Measurements from ENCODE around the gene PRAMEF4. TPM values are rescaled to one million over a fixed set of nuclear protein-coding genes. Genes with fewer than 3 reads are reported as not detected.
"Not testable (repeated sequence)": the region's sequence is repeated elsewhere in the genome, so short reads cannot be mapped to it uniquely, and the experiment has no call there.

The PRAMEF4 gene
- total RNA-seq, 1 experiment from 2014 or later = not detected

DNA sequence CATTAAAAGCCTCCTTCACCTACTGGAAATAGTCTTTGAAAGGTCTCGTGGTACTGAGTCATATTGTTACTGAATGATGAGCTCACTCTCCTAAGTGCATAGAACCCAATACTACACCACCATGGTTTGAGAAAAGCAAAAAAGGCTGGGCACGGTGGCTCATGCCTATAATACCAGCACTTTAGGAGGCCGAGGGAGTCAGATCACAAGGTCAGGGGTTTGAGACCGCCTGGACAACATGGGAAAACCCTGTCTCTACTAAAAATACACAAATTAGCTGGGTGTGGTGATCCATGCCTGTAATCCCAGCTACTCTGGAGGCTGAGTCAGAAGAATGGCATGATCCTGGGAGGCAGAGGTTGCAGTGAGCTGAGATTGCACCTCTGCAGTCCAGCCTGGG, 34.2 kb downstream of the PRAMEF4 start:
- no peak for TF ChIP-seq NFYB (CRISPR knock-in tag; conservative IDR thresholded peaks at IDR 0.05; ENCODE audit: low read depth)
- TF ChIP-seq JAZF1 (CRISPR knock-in tag; IDR thresholded peaks at IDR 0.05) = no peak
- no peak for TF ChIP-seq NR2C2 (CRISPR knock-in tag; IDR thresholded peaks at IDR 0.05)
- ChIA-PET POLR2A (no interaction called here), CTCF (no interaction called here)
- Mint-ChIP-seq H3K4me3 (no peak overlapping the region), H3K27me3 (ENCODE audit: low read depth) (peaks cover 21% of the 10 kb centered on the region), H3K36me3 (peaks cover 78% of the 10 kb centered on the region), H3K27ac (no peak overlapping the region), H3K4me1 (no peaks in the 10 kb centered on the region), H3K9me3 (peaks cover 87% of the 10 kb centered on the region)
- DNase-seq (ENCODE audit: low spot score) (no peak), ATAC-seq (no peak)

DNA sequence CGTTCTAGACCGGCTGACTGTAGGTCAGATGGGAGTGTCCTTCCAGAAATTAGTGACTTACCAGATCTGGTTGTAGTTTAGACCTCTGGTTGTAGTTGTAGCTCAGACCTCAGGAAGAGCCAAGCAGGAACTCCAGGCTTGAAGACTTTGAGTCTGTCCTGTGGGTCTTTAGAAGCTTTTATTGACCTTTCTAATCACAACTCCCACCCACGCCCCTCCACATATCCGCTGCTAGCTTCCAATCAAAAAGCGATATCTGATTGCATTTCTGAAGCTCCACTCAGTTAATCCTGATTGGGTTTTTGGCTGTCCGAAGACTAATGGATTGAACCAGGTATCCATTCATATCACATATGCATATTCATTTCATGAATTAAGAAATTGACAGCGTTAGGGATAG, 37.4 kb downstream of the PRAMEF4 start, which contains the start of gene HNRNPCL1:
TSS of gene HNRNPCL1 (minus strand) at position 101 of the 400 bp plus-strand sequence. CDS start 431 bp downstream, outside the sequence.
- DNase-seq (ENCODE audit: low spot score); POLR2A ChIA-PET; H3K4me1 Mint-ChIP-seq; H3K4me3 Mint-ChIP-seq; H3K27ac Mint-ChIP-seq; CTCF ChIA-PET; ATAC-seq: not testable (repeated sequence)
- H3K27me3 Mint-ChIP-seq (ENCODE audit: low read depth) = peaks cover 15% of the 10 kb centered on the region
- peaks cover 61% of the 10 kb centered on the region for H3K36me3 Mint-ChIP-seq
- H3K9me3 Mint-ChIP-seq = peaks cover 79% of the 10 kb centered on the region

DNA sequence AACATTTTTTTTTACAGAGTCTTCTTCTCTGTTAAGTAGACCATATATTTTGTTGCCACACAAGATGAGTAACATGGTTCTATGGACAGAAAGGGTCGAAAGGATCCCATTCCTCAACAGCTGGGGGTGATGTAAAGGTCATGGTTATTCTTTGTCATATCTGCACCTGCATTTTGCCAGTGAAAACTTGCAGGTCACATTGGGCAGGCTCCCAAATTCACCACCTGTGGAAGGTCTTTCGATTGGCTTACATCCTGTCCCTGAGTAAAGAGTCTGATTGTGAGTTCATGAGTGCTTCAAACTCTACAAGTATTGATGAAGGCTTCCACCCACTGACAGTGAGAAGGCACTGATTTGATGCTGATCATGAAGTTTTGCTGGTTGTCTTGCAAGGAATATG, 52.8 kb downstream of the PRAMEF4 start:
- H3K27ac Mint-ChIP-seq; H3K27me3 Mint-ChIP-seq (ENCODE audit: low read depth); POLR2A ChIA-PET; H3K4me1 Mint-ChIP-seq; CTCF ChIA-PET; ATAC-seq; H3K4me3 Mint-ChIP-seq; DNase-seq (ENCODE audit: low spot score): not testable (repeated sequence)
- H3K9me3 Mint-ChIP-seq = peaks cover 47% of the 10 kb centered on the region
- peaks cover 42% of the 10 kb centered on the region for H3K36me3 Mint-ChIP-seq

DNA sequence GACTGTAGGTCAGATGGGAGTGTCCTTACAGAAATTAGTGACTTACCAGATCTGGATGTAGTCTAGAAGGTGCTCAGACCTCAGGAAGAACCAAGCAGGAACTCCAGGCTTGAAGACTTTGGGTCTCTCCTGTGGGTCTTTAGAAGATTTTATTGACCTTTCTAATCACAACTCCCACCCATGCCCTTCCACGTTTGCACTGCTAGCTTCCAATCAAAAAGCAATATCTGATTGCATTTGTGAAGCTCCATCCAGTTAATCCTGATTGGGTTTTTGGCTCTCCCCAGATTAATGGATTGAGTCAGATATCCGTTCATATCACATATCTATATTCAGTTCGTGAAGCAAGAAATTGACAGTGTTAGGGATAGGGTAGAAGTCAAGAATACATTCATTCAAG, 54.7 kb downstream of the PRAMEF4 start, which contains the start of gene PRAMEF11:
TSS of gene PRAMEF11 (minus strand) at position 101 of the 400 bp plus-strand sequence. CDS start 2,621 bp downstream, outside the sequence.
- H3K27ac Mint-ChIP-seq; ATAC-seq; H3K4me3 Mint-ChIP-seq; DNase-seq (ENCODE audit: low spot score); CTCF ChIA-PET; POLR2A ChIA-PET; H3K27me3 Mint-ChIP-seq (ENCODE audit: low read depth); H3K4me1 Mint-ChIP-seq: not testable (repeated sequence)
- H3K36me3 Mint-ChIP-seq = peaks cover 41% of the 10 kb centered on the region
- H3K9me3 Mint-ChIP-seq = peaks cover 49% of the 10 kb centered on the region

Other genes with a start within 250 kb of the PRAMEF4 start
- gene AADACL4, start 242.1 kb downstream of the PRAMEF4 start, total RNA-seq (2021) = 0.11 TPM in 1 of 3 replicates, not detected in the others
- 0.77 to 0.94 TPM (median 0.78 TPM) in 3 replicates for gene AADACL3, start 170.1 kb downstream of the PRAMEF4 start, total RNA-seq (2021)
- gene CFAP107, start 140.0 kb downstream of the PRAMEF4 start, total RNA-seq (2021) = not detected in 3 replicates
- gene PRAMEF12, start 112.5 kb downstream of the PRAMEF4 start, total RNA-seq (2021) = not detected in 3 replicates
- not detected in 3 replicates for gene PRAMEF1, start 94.8 kb downstream of the PRAMEF4 start, total RNA-seq (2021)
- gene PRAMEF11, start 54.8 kb downstream of the PRAMEF4 start, total RNA-seq (2021) = not detected in 3 replicates
- not detected in 3 replicates for gene HNRNPCL1, start 37.5 kb downstream of the PRAMEF4 start, total RNA-seq (2021)
- not detected in 3 replicates for gene PRAMEF2, start 29.1 kb downstream of the PRAMEF4 start, total RNA-seq (2021)
- gene PRAMEF10, start 12.1 kb upstream of the PRAMEF4 start, total RNA-seq (2021) = not detected in 3 replicates
- not detected in 3 replicates for gene PRAMEF7, start 30.4 kb upstream of the PRAMEF4 start, total RNA-seq (2021)
- gene PRAMEF6, start 61.4 kb upstream of the PRAMEF4 start, total RNA-seq (2021) = not detected in 3 replicates
- gene PRAMEF27, start 170.4 kb upstream of the PRAMEF4 start, total RNA-seq (2021) = not detected in 3 replicates
- gene HNRNPCL3, start 174.6 kb upstream of the PRAMEF4 start, total RNA-seq (2021) = not detected in 3 replicates
- gene PRAMEF25, start 184.6 kb upstream of the PRAMEF4 start, total RNA-seq (2021) = not detected in 3 replicates
- not detected in 3 replicates for gene HNRNPCL2, start 230.7 kb upstream of the PRAMEF4 start, total RNA-seq (2021)

Measured in WTC11 (cell line).